Activated naive CD8-positive, alpha-beta T cell treated with anti-CD3 and anti-CD28 coated beads, Interleukin-2, amount 10 ng/mL, durations not matched to agents 7 days and 5 days (primary cell): ENCODE data around the gene SNX25. TPM values are rescaled to one million over a fixed set of nuclear protein-coding genes. Genes with fewer than 3 reads are reported as not detected.

Experiments
- ATAC-seq: fragments of 150-1000 bp; cut with Tn5 transposase; one replicate; pipeline ENCODE4 v1.10.0; 2021; ENCODE audit warnings: low read depth, moderate library complexity
- POLR2A ChIA-PET: fragments of 350-600 bp; sonication (Branson Sonifier 250); formaldehyde crosslinking; loops from one replicate; lab custom pipeline; 2021; ENCODE audit warnings: antibody characterized with exemption; lab: Charles Lee
- DNase-seq: peaks from one replicate; pipeline ENCODE4 v3.0.0; 2021
- H3K27ac Mint-ChIP-seq: one replicate; pipeline ENCODE4 v1.8.0; 2022; ENCODE audit warnings: mild to moderate bottlenecking, mixed read lengths
- H3K27me3 Mint-ChIP-seq: one replicate; pipeline ENCODE4 v1.8.0; 2022; ENCODE audit warnings: mild to moderate bottlenecking, moderate library complexity, mixed read lengths
- H3K36me3 Mint-ChIP-seq: one replicate; pipeline ENCODE4 v1.8.0; 2021; ENCODE audit warnings: mild to moderate bottlenecking, mixed read lengths
- H3K4me1 Mint-ChIP-seq: one replicate; pipeline ENCODE4 v1.8.0; 2021; ENCODE audit warnings: mixed read lengths
- H3K4me3 Mint-ChIP-seq: one replicate; pipeline ENCODE4 v1.8.0; 2022; ENCODE audit warnings: mild to moderate bottlenecking, moderate library complexity, mixed read lengths
- H3K9me3 Mint-ChIP-seq: one replicate; pipeline ENCODE4 v1.8.0; 2021; ENCODE audit warnings: mixed read lengths
- total RNA-seq, 2 experiments: library from RNA; stranded (reverse); gene quantifications; one replicate each; pipeline ENCODE4 v1.2.3, GENCODE V29; 2021

SNX25 gene
- total RNA-seq, 2 experiments from 2014 or later: 15.9 to 16.4 TPM

DNA sequence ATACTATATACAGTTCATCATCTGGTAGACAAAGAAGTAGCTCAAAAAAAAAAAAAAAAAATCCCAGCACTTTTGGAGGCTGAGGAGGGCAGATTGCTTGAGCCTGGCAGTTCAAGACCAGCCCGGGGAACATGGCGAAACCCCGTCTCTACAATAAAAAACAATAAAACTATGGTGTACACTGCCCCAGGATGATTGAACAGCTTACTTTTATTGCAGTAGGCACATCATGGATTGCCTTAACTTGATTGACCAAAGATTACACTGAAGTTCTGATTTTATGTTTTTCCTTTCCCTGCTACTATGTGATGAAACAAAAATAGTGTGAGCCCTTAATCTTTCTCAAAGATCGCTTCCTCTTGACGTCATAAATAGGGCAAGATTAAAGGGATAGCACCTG, 60.6 kb downstream of the SNX25 start:
- peaks cover 10% of the 10 kb centered on the region for H3K4me1 Mint-ChIP-seq
- ATAC-seq (no peak), DNase-seq (no peak)
- POLR2A ChIA-PET: no interaction called here
- no peaks in the 10 kb centered on the region for H3K9me3 Mint-ChIP-seq
- no peak overlapping the region for H3K4me3 Mint-ChIP-seq
- H3K27ac Mint-ChIP-seq: no peak overlapping the region
- H3K27me3 Mint-ChIP-seq: no peaks in the 10 kb centered on the region
- H3K36me3 Mint-ChIP-seq: peaks cover 20% of the 10 kb centered on the region

DNA sequence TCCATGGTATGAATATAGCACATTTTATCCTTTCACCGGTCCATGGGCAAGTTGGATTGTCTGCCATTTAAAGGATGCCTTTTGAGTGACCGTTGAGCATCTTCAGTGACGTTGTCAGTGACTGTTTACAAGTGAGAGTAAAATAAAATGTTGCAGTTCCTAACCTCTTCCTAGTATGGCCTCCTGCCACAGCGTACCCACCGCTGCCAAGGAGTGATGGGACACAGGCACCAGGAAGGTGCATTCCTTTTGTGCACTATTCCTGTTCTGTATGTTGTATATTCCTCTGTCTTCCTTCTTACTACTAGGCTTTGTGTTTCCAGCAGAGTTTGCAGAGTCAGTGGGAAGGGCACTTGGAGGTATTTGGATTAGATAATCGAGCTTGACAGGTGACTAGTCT, 61.5 kb downstream of the SNX25 start:
- Mint-ChIP-seq H3K27me3 (no peaks in the 10 kb centered on the region), H3K4me1 (peaks cover 9% of the 10 kb centered on the region), H3K9me3 (no peaks in the 10 kb centered on the region), H3K27ac (no peak overlapping the region), H3K4me3 (no peak overlapping the region), H3K36me3 (peaks cover 20% of the 10 kb centered on the region)
- ATAC-seq (no peak), DNase-seq (no peak)
- POLR2A ChIA-PET: no interaction called here

DNA sequence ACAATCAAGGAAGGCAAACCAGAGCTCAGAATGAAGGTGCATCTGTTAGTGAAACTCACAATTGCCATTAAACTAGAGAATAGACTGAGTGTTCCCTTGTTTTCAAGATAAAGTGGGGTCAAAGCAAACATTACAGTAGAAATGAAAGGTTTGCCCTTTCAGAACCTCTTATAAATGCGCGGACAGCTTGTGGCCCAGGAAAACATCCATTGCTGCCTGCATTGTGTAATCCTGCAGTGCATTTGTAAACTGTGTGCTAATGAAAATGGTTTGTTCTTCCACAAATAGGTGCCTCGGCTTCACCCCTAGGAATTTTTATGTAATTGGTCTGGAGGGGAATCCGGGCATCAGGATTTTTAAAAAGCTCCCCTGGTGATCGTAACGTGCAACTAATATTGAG, 62.8 kb downstream of the SNX25 start:
- H3K4me1 Mint-ChIP-seq: peaks cover 4% of the 10 kb centered on the region
- no peaks in the 10 kb centered on the region for H3K27me3 Mint-ChIP-seq
- H3K9me3 Mint-ChIP-seq: no peaks in the 10 kb centered on the region
- H3K4me3 Mint-ChIP-seq: no peak overlapping the region
- ATAC-seq (no peak), DNase-seq (no peak)
- POLR2A ChIA-PET: no interaction called here
- H3K27ac Mint-ChIP-seq: no peak overlapping the region
- H3K36me3 Mint-ChIP-seq: peaks cover 21% of the 10 kb centered on the region

DNA sequence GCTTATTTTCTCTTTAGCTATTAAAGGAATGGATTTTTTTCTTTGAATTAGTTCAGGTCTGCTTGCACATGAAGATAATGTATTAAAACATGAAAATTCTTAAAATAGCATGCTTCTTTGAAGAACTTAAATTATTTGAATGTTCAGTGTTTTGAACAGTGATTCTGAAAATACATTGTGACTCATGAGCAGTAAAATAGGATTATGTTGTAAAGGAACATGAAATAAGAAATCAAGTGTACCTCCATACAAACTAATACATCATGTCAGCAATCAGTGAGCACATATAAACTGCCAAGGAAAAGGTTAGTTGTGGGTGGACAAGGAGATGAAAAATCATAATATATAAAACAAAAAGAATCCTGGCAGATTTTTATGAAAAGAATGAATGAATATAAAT, 66.1 kb downstream of the SNX25 start:
- no peak overlapping the region for H3K27ac Mint-ChIP-seq
- POLR2A ChIA-PET: no interaction called here
- peaks cover 1% of the 10 kb centered on the region for H3K4me1 Mint-ChIP-seq
- peaks cover 11% of the 10 kb centered on the region for H3K36me3 Mint-ChIP-seq
- H3K4me3 Mint-ChIP-seq: no peak overlapping the region
- DNase-seq (no peak), ATAC-seq (no peak)
- no peaks in the 10 kb centered on the region for H3K9me3 Mint-ChIP-seq
- no peaks in the 10 kb centered on the region for H3K27me3 Mint-ChIP-seq

DNA sequence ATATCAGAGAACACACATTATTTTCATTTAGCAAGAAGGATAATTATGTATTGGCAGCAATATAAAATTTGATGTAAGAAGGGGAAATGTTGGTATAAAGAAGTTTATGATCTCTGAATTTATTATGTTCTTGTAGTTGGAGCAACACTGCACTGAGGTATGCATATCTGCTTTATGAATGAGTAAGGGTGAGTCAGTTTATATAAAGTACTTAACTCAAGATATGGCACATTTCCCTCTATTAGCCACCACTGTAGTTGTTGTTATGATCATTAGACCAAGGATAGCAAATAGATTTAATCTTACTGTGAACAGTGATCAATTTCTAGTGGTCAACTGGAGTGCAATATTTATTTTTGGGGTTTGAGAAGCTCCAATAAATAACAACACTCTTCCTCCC, 66.6 kb downstream of the SNX25 start:
- POLR2A ChIA-PET: no interaction called here
- Mint-ChIP-seq H3K4me1 (peaks cover 1% of the 10 kb centered on the region), H3K4me3 (no peak overlapping the region), H3K27ac (no peak overlapping the region), H3K9me3 (no peaks in the 10 kb centered on the region), H3K36me3 (peaks cover 10% of the 10 kb centered on the region), H3K27me3 (no peaks in the 10 kb centered on the region)
- ATAC-seq: no peak
- DNase-seq: no peak

DNA sequence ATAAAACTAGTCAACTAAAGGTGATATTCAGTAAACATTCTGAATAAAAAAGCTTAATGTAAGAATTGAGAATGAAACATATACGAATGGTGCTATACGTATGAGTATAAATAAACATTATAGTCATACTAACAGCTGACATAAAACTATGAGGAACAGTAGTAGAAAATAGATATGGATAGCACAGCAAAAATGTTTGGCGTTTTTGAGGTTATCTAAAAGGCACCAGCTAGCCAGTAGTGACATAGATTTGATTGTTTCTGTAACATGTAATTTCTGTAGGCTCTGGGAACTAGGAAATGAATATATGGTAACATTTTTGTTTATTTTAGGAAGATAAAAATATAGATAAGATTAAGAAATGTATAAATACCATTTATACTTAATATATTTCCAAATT, 69.3 kb downstream of the SNX25 start:
- Mint-ChIP-seq H3K4me1 (peaks cover 1% of the 10 kb centered on the region), H3K4me3 (no peak overlapping the region), H3K27ac (no peak overlapping the region), H3K36me3 (peaks cover 8% of the 10 kb centered on the region), H3K27me3 (no peaks in the 10 kb centered on the region), H3K9me3 (no peaks in the 10 kb centered on the region)
- POLR2A ChIA-PET: no interaction called here
- ATAC-seq: no peak
- no peak for DNase-seq

DNA sequence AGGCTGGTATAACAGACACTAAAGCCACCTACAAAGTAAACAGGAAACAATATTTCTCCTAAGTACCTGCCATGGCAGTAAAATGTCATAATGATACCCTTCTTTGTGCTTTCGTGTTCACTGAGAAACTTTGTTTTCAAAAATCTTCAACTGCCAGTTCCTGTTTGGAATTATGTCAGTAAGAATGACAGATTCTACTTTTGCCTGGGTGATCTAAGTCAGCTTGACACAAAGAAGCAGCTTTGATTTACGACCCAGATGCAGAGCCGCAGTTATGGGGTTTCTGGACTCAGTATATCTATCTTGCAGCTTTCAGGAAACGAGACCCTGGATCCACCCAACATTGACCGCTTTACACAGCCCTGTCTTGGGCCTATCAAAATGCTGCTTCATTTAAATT, 71.2 kb downstream of the SNX25 start:
- Mint-ChIP-seq H3K36me3 (peaks cover 12% of the 10 kb centered on the region), H3K27ac (no peak overlapping the region), H3K4me3 (no peak overlapping the region), H3K4me1 (no peaks in the 10 kb centered on the region), H3K27me3 (no peaks in the 10 kb centered on the region), H3K9me3 (no peaks in the 10 kb centered on the region)
- POLR2A ChIA-PET: no interaction called here
- no peak for DNase-seq
- no peak for ATAC-seq

DNA sequence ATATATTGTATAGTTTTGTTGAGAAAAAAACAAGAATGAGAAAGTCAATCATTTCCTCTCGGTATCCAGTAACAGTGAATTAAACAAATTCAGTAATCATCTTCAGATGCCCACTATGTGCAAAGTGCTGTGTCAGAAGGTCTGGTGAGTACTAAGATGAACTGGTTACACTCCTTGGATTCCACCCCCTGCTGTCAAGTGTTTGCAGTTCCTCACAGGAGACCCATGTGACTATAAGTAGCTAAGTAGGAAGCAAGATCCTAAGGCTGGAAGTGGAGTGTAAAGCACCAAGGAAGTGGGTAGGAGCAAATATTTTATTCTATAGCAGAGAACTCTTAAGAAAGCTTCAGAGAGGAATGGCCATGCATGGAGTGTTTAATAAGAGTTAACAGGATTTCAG, 73.6 kb downstream of the SNX25 start:
- POLR2A ChIA-PET: no interaction called here
- no peak for ATAC-seq

DNA sequence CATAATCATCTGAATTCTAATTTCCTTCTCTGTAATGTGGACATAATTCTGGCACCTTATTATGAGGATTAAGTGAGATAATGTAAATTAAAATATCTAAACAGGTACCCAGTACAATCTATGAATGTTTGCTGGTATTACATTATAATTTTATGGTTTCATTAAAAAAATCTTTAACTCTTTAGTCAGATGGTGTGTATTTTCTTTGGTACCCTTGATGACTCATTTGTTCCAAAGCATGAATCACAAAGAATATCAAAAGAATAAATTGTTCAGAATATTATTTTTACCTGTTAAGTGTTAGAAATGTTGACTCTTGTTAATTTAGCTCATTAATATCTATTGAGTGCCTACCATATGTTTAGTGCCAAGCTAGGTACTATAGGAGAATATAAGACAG, 74.3 kb downstream of the SNX25 start:
- Mint-ChIP-seq H3K27ac (no peak overlapping the region), H3K4me3 (no peak overlapping the region), H3K36me3 (peaks cover 9% of the 10 kb centered on the region), H3K4me1 (no peaks in the 10 kb centered on the region), H3K27me3 (no peaks in the 10 kb centered on the region), H3K9me3 (no peaks in the 10 kb centered on the region)
- POLR2A ChIA-PET: no interaction called here
- DNase-seq (no peak), ATAC-seq (no peak)

More for the DNA sequence above, 73.6 kb downstream of the SNX25 start:
- peaks cover 6% of the 10 kb centered on the region for H3K36me3 Mint-ChIP-seq
- H3K4me3 Mint-ChIP-seq: no peak overlapping the region
- H3K4me1 Mint-ChIP-seq: no peaks in the 10 kb centered on the region
- no peak for DNase-seq
- H3K27ac Mint-ChIP-seq: no peak overlapping the region
- H3K9me3 Mint-ChIP-seq: no peaks in the 10 kb centered on the region
- no peaks in the 10 kb centered on the region for H3K27me3 Mint-ChIP-seq

DNA sequence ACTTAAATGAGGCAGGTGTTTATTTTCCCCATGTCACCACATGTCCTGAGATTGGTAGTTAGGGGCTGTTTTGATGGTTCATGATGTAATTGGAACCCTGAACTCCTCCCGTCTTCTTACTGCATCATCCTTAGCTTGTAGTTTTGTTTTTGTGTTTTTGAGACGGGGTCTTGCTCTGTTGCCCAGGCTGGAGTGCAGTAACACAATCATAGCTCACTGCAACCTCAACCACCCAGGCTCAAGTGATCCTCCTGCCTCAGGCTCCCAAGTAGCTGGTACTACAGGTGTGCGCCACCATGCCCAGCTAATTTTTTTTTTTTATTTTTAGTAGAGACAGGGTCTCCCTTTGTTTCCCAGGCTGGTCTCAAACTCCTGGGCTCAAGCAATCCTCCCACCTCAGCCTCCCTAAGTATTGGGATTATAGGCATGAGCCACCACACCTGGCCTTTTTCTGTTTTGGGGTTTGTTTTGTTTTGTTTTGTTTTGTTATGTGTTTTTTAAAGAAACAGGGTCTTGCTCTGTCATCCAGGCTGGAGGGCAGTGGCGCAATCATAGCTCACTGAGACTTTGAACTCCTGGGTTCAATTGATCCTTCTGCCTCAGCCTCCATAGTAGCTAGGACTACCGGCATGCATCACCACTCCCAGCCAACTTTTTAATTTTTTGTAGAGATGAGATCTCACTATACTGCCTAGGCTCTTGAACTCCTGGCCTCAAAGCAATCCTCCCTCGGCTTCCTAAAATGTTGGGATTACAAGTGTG, 76.4 kb downstream of the SNX25 start:
- H3K27me3 Mint-ChIP-seq: no peaks in the 10 kb centered on the region
- no peaks in the 10 kb centered on the region for H3K9me3 Mint-ChIP-seq
- H3K36me3 Mint-ChIP-seq: peaks cover 10% of the 10 kb centered on the region
- ATAC-seq: no peak
- H3K4me1 Mint-ChIP-seq: no peaks in the 10 kb centered on the region
- POLR2A ChIA-PET: interaction anchor here (0.6 kb wide), 1 partner anchor 14 kb away, joined by 4 read pairs; no protein-coding TSS in a partner anchor
- no peak overlapping the region for H3K27ac Mint-ChIP-seq
- DNase-seq: no peak
- H3K4me3 Mint-ChIP-seq: no peak overlapping the region

DNA sequence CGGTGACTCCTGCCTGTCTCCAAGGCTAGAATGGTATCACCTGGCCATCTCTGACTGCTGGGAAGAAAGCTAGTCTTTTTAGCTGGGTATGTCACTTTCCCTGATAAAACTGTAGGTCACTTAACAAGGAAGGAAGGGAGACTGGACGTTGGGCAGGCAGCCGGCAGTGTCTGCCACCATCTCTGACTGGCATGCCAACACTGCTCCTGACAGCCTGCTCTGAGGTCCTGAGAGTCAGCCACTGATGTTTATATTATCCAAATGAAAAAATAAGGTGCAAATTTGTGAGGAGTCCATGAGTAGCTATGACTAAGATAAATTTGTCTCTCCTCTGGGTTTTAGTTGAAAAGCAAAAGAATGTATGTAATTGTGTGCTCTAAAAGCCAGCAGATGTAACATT, 77.2 kb downstream of the SNX25 start:
- no peak overlapping the region for H3K27ac Mint-ChIP-seq
- peaks cover 10% of the 10 kb centered on the region for H3K36me3 Mint-ChIP-seq
- POLR2A ChIA-PET: interaction anchor here (0.5 to 0.6 kb wide), 2 partner anchors 13 to 36 kb away, joined by 3 to 4 read pairs; no protein-coding TSS in a partner anchor
- no peak overlapping the region for H3K4me3 Mint-ChIP-seq
- no peaks in the 10 kb centered on the region for H3K27me3 Mint-ChIP-seq
- DNase-seq (no peak), ATAC-seq (no peak)
- no peaks in the 10 kb centered on the region for H3K9me3 Mint-ChIP-seq
- H3K4me1 Mint-ChIP-seq: no peaks in the 10 kb centered on the region

DNA sequence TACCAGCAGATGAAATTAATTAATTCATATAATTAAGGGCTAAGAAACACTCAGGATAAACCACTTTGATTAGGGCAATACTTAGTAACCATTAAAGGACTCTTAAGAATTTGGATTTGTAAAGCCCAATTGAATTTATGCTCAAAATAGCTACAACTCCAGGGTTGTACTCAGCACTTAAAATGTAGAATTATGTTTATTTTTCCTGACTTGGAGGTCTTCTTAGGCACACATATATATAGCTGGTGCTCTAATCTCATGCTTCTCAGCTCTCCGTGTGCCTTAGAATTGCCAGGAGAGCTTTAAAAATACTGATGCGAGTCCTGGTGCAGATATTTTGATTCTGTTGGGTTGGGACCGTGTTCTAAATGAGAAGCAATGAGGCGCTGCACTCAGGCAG, 77.6 kb downstream of the SNX25 start:
- H3K27me3 Mint-ChIP-seq: no peaks in the 10 kb centered on the region
- DNase-seq: no peak
- no peak overlapping the region for H3K4me3 Mint-ChIP-seq
- no peak overlapping the region for H3K27ac Mint-ChIP-seq
- no peaks in the 10 kb centered on the region for H3K4me1 Mint-ChIP-seq
- POLR2A ChIA-PET: interaction anchor here (0.5 kb wide), 1 partner anchor 36 kb away, joined by 3 read pairs; no protein-coding TSS in a partner anchor
- no peak for ATAC-seq
- no peaks in the 10 kb centered on the region for H3K9me3 Mint-ChIP-seq
- H3K36me3 Mint-ChIP-seq: peaks cover 11% of the 10 kb centered on the region

DNA sequence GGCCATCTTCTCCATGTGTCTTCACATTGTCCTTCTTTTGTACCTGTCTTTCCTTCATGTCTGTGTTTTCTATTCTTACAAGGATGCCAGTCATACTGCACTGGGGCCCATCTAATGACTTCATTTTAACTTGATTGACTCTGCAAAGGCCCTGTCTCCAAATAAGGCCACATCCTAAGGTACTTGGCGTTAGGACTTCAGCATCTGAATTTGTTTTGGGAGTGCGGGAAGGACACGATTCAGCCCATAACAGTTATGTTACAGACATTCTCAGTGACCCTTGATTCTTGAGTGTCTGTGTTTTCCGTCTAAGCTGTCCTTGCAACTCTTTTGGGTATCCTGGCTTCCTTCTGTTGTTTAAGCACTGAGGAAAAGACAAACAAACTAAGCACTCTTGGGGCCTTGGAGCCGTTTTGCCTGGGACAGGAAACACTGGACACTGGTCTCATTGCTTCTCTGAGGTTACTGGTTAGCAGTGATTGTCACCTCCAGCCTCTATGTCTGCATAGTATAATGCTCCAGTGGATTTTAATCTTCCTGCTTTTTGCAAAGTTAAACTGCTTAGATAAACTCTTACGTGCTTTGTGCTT, 80.7 kb downstream of the SNX25 start:
- Mint-ChIP-seq H3K4me3 (no peak overlapping the region), H3K9me3 (no peaks in the 10 kb centered on the region), H3K36me3 (peaks cover 15% of the 10 kb centered on the region), H3K27ac (no peak overlapping the region), H3K27me3 (no peaks in the 10 kb centered on the region), H3K4me1 (no peaks in the 10 kb centered on the region)
- DNase-seq (no peak), ATAC-seq (no peak)
- POLR2A ChIA-PET: no interaction called here

DNA sequence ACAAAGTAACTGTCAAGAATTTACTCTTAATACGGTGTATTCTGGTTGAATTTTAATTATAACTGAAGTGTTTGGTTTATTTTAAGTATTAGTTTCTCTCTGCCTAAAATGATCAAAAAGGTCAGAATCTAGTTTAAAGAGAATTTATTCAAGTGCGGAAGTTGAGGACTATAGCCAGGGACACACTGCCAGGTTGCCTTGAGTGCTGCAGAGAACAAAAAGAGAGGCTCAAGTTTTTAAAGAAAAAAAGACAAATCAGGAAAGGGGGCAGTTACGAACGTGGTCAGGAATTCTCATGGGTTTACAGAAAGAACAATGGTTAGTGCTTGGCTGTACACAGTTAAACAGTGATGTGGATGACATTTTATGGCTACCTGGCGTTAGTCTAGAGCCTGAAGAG, 81.3 kb downstream of the SNX25 start:
- POLR2A ChIA-PET: no interaction called here
- no peaks in the 10 kb centered on the region for H3K9me3 Mint-ChIP-seq
- H3K4me1 Mint-ChIP-seq: no peaks in the 10 kb centered on the region
- ATAC-seq (no peak), DNase-seq (no peak)
- no peak overlapping the region for H3K4me3 Mint-ChIP-seq
- no peak overlapping the region for H3K27ac Mint-ChIP-seq
- peaks cover 17% of the 10 kb centered on the region for H3K36me3 Mint-ChIP-seq
- no peaks in the 10 kb centered on the region for H3K27me3 Mint-ChIP-seq
